NCI-H2171 treated with DMSO at 0.1 percent for 48 hours (cell line): ENCODE results near the gene TMEM52.
A peak's percentile ranks its signal among the peaks of the same experiment; 100 is the strongest.
"Not testable (repeated sequence)": the region's sequence is repeated elsewhere in the genome, so short reads cannot be mapped to it uniquely, and the experiment has no call there.

Experiments
- DNase-seq: peaks from one replicate; lab custom pipeline; 2025; lab: John Stamatoyannopoulos, UW

TMEM52 gene

DNA sequence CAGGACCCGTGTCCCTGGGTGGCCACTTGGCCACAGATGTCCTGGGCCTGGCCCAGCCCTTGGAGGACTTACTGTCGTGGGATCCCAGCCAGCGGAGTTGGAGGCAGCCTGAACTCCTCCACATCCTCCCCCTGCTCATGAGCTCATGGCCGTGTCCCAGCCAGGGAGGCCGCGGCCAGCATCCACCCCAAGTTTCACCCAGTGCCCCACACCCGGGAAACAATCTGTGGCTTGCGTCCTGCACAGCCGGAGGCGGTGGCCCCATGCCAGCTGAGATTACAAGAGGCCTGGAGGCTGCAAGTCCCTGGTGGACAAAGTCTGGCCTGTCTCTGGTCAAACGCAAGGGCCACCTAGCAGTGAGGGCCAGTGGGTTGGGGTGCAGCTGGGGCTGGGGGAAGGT is 27.5 kb upstream of the TMEM52 start:
- DNase-seq: no peak

DNA sequence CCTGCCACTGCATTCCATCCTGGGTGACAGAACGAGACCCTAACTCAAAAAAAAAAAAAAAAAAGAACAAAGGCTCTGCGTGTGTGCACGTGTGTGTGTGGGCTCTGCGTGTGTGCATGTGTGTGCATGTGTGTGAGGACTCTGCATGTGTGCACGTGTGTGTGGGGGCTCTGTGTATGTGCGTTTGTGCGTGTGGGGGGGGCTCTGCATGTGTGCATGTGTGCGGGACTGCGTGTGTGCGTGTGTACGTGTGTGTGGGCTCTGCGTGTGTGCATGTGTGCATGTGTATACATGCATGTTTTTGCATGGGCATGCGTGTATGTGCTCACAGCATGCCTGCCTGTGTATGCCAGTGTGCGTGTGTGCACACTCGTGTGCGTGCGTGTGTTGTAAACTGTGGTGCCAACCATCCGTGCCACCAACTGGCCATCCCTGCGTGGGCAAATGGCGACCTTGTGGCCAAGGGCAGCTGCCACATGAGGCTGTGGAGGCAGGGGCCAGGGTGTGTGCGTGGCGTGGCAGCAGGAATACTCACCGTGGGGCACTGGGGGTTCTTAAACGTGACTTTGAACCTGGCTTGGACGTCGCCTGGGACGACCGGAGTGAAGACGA is 26.8 kb upstream of the TMEM52 start:
- DNase-seq: no peak

DNA sequence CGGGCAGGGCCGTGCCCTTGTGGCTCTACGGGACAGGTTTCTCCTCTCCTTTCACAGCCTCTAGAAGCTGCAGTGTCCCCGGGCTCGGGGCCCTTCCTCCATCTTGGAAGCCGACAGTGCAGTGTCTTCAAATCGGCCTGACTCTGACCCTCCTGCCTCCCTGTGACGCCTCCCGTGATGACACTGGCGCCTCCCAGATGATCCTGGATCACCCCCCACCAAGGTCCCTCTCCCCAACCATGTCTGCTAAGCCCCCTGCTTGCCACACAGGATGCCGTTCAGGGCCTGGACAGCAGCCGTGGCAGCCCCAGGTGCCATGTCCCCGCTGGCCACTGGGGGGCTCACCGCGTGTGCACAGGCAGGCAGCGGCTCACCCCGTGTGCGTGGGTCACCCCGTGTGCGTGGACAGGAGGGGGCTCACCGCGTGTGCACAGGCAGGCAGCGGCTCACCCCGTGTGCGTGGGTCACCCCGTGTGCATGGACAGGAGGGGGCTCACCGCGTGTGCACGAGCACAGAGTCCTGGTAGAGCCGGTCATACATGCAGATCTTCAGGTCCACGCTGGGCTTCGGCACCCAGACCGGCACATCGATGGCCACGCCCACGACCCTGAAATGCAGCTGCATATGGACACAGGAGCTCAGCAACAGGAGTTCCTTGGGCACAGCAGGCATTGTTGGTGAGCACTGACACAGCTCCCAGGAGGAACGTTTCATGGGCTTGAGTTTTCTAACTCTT is 24.9 kb upstream of the TMEM52 start:
- peak; percentile 30 for DNase-seq

DNA sequence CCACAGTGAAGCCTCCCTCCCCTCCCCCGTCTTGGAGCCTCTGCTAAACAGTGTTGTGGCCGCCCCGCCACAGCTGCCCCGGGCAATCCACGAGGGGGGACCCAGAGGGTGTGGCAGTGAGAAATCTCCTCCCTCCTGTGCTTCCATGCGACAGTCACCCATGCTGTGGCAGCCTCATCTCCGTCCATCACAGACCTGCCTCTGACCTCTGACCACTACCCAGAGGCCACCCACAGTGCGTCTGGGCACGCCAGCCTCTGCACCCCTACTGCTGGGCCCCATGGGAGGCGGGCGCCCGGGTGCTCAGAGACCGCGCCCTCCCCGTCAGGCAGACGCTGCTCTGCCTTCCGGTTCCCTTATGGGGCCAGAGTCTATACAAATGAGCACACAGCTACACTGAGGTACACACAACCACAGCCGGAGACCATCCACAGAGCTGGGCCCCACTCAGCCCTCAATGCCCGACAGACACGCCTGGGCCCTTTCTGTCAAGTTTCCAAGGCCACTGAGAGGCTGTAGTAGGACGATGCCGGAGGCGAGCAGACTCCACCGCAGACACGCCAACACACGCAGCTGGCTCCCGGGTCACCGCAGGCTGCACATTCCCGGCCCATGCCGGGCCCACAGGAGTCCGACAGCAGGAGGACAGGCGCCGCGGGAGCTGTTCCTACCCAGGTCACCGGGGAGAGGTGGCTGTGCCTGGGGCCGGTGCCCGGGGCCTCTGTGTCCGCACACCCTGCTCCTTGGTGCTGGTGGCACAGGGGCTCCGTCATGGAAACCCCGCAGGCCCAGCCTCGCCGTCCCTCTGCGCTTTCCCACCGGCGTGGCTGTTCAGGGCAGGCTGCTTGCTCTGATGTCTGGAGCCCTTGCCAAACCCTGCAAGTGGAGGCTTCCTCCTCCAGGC is 23.9 kb upstream of the TMEM52 start:
- no peak for DNase-seq

DNA sequence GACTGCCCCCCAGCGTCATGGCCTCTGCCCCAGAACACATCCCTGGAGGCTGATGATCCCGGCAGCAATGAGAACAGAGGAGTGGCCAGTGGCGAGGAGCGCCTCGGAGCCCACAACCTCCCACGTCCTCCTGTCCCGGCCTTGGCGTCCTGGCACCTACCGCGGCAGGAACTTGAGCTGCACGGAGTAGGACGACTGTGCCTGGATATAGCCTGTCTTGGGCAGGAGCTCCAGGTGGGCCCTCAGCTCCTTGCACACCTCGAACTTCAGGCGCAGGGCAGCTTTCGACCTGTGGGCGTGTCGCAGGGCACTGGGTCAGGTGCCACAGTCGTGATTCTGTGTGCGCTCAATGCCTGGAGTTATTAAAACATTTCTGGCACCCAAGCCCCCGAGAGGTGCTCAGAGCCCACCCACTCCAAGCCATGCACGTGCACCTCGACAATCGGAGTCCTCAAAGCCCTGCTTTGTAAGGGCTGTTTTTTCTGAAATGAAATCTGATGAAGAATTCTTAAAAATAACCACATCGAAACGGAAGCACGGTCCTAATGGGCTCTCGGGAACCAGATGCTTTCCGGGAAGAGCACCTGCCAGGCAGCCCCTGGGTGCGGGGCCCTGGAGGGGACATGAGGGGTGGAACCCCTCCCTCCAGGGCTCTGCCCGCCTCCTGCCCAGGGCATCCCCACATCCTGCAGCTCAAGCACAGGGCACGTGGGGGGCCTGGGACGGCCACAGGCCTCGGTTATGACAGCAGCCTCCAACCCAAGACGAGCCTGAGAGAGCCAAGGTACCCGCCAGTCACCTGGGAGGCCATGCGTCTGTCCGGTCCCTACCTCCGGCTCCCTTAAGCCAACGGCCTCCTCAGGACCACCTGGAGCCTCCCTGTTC is 23.0 kb upstream of the TMEM52 start:
- DNase-seq: no peak

DNA sequence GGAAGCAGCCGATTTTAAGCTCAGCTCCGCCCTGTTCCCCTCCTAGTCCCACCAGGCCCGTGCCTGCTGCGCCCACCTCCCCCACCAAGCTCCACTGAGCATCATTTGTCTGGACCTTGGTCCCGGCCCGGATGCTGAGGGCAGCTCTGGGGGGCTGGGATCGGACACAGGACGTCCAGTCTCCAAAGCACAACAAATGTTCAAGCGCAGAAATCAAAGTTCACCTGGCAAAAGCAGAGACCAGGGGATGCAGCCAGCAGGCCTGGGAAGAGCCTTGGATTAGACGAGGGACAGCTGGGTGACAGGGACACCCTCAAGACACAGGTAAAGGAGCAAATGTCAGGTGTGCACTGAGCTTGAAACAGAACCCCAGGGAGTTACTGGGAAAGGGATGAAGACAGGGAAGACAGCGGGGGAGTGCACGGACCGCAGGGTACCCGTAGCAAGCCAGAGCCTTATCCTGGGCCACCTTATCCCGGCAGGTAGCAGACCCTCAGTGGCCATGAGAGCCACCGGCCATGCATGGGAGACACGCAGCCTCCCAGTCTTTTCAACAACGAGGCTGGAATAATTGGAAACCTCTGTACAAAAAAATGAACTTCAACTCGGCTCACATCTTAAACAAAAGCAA is 22.2 kb upstream of the TMEM52 start:
- no peak for DNase-seq

DNA sequence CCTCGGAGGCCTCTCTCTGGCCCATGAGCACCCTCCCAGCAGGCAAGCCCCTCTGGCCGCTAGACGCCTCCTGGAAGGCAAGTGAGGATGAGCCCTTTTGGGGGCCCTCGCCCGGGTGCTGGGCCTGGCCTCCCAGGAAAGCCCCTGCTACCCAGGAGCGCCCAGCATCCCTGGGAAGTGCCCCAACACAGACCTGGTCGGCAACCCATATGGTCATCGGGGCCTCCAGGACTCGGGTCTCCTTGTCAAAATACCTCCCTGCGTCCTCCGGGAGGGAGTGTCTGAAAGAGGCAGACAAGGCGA is 21.0 kb upstream of the TMEM52 start:
- no peak for DNase-seq

DNA sequence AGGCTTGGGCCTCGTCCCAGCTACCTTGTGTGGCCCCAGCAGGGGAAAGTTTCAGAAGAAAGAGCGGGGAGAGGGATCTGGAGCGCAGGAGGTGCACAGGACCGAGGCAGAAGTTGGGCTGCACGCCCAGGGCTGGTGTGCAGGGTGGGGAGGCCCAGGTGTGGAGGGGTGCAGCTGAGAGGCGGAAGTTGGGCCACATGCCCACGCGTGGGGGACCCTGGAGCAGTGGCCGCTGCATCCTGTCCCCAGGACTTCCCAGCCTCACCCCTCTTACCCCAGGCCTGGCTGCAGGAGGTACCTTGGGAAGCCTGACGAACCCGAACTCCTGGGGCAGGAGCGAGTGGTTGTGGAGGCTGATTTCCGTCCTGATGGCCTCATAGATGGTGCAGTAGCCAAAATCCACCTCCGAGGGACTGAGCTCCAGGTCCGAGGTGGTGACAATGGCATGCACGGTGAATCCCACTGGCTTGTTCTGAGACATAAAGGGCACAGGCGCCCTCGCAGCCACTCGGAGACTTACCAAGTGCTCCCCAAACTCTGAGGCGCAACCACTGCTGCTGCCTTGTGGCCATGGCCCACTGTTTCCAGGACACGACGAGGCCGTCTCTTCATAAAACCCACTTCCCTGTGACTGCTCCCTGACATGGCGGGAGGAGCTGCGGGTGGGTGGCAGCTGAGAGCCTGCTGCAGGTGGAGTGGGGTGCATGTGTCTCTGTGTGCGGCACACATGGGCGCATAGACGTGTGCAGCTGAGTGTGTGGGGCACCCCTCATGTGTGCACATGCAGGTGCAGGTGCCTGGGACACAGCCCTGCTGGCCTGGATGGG is 20.4 kb upstream of the TMEM52 start:
- DNase-seq: no peak

DNA sequence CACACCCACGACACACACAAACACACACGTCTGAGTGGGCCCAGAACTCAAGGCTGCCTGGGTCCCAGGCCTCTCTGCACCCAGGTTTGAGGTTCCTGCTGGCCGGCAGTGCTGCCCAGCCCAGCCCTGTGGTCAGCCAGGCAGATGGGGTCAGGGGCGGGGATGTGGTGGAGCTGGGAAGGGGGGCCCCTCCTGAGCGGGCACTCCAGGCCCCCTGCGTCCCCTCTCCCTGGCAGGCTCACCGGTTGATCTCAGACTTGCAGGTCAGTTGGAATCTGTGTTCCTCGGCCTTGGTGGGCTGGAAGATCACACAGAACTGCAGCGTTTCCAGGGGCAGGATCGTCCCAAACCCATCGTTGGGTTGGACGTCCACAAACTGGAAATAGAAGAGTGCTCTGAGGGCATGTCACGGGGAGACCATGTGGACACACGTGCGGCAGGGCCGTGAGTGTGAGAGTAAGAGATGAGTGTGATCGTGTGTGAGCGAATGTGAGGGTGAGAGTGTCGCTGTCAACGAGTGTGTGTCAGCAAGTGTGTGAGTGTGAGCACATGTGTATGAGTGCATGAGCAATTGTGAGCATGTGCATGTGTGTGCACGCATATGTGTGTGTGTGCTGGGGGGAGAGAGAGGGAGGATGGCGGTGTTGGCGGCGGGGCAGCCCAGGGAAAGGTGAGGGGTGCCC is 19.7 kb upstream of the TMEM52 start:
- no peak for DNase-seq

DNA sequence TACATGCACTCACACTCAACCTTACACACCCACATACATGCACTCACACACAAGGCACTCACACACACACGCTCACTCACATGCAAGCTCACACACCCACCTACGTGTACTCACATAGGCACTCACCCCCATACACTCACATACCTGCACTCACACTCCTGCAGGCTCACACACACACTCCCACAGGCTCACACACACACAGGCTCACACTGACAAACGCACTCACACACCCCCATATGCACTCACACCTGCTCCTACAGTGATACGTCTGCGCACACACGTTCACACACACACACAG is 19.1 kb upstream of the TMEM52 start:
- DNase-seq: no peak

DNA sequence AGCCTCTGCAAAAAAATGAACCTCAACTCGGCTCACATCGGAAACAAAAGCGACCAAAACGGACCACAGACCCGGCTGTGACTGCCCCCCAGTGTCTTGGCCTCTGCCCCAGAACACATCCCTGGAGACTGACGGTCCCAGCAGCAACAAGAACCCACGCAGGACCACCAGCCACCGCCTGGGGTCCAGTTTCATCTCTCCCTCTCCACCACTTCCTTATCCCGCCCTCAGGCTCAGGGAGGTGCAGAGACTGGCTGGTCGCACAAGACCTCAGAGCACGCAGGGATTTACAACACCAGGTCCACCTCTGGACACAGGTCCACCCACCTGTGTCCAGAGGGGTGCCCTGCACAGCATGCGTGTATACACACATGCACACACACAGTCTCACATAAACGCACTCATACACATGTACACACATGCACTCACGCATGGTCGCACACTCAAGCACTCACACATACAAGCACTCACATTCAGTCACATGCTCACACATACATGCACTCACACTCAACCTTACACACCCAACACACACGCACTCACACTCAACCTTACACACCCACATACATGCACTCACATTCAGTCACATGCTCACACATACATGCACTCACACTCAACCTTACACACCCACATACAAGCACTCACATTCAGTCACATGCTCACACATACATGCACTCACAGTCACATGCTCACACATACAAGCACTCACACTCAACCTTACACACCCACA is 18.6 kb upstream of the TMEM52 start:
- no peak for DNase-seq

DNA sequence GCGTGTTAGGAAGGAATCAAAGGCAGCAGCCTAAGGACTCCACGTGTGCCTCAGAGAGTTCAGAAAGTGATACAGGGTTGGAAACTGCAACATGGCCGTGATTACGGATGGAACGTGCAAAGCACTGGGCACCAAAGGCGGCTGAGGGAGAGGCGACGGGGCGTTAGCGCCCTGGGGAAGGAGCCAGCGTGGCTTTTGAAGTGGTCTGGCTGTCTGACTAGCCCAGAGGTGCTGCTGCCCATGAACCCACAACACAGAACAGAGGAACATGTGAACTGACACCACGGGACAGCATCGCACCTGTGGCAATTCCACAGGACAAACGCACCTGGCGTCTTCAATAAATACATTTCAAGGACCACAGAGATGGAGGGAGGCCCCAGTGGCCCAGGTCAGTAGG is 18.0 kb upstream of the TMEM52 start:
- no peak for DNase-seq

DNA sequence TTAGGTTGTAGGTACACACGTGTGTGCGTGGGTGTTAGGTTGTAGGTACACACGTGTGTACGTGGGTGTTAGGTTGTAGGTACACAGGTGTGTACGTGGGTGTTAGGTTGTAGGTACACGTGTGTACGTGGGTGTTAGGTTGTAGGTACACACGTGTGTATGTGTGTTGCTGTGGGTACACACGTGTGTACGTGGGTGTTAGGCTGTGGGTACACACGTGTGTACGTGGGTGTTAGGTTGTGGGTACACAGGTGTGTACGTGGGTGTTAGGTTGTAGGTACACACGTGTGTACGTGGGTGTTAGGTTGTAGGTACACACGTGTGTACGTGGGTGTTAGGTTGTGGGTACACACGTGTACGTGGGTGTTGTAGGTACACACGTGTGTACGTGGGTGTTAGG is 15.8 kb upstream of the TMEM52 start:
- not testable (repeated sequence) for DNase-seq

DNA sequence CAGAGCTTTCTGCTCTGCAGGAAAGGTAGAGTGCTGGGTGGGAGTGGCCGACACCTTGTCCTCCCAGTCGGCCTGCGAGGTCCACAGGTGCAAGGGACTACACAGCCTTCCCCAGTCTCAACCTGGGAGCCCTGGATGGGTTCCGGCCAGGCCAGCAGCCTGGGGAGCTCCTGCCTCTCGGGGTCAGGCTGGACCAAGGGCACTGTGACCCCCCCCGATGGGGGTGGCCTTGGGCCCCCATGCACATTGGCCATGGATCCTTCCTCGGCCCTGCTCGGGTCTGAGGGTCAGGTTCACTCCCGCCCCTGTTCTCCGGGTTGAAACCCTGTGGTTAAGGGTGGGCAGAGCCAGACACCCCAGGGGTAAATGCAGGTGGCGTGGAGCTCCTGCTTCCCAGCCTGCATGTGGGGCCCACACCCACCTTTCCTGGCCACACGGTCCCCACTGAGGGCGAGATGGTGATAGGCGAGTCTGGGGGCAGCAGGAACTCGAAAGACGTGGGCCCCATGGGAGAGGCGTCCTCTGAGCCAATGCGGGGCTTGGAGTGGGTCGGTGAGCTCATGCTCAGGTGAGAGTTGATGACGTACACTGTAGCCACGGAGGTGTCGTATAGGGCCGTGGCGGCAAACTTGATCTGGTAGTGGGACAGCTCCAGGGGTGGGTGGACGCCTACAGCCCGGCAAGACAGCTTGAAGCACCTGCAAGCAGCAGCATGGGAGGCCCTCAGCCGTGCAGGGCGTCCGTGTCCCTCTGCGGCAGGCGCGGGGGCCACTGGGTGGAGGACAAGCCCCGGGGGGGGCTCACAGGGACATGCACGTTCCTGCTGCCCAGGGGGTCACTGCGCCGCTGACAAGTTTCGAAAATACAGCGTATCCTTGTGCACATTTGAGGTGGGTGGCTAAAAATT is 10.8 kb upstream of the TMEM52 start:
- DNase-seq: no peak

DNA sequence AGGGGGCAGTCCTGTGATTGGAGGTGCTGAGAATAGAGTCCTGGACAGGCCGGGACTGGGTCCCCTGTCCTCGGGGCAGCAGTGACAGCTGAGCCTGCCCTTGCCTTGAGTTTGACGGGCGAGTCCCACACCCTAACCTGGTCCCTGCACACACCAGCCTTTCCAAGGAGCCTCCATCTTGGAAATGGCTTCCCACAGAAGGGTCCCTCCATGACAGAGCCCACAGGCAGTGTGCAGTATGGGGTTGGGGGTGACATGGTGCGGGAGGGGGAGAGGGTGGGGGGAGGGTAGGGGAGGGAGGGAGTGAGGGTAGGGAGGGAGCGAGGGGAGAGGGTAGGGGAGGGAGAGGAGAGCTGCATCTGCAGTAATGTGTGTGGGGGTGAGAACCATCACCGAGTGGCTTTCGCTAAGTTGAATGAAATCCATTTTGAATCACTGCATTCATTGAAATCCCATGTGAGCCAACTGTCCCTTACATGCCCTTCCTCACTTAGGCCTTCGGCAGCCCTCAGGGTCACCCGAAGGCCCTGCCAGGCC is 10.1 kb upstream of the TMEM52 start:
- DNase-seq: no peak

DNA sequence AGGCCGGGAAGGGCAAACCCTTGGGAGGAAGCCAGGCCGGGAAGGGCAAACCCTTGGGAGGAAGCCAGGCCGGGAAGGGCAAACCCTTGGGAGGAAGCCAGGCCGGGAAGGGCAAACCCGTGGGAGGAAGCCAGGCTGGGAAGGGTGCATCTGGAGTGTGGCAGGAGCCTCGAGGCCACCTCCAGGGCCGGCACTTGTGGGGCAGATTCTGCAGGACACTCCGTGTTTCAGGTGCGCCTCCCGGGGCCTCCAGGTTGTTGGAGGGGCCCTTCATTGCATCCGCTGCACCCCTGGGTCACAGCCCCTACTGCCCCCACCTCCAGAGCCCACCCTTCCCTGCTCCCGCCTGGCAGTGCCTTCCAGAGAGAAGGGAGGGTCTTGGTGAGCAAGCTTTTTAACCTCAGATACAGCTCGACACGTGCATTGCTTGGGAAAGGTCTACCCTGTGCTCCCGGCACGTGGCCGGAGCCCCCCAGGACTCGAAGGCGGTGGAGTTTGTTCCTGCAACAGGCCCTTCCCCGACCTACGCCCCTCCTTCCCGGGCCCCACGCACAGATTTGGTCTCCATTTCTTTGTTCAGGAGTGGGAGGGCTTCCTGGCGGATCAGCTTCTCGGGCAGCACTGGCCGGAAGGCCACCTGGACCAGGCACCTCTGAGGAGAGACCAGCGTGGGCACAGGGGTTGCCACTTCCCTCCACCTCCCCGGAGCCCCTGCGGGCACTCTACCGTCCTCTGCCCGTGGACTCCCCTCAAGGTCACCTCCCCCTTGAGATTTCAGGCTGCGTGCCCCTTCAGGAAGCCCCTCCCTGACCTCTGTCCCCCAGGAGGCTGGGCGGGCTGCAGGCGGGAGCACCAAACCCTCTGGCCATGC is 9.4 kb upstream of the TMEM52 start:
- no peak for DNase-seq

DNA sequence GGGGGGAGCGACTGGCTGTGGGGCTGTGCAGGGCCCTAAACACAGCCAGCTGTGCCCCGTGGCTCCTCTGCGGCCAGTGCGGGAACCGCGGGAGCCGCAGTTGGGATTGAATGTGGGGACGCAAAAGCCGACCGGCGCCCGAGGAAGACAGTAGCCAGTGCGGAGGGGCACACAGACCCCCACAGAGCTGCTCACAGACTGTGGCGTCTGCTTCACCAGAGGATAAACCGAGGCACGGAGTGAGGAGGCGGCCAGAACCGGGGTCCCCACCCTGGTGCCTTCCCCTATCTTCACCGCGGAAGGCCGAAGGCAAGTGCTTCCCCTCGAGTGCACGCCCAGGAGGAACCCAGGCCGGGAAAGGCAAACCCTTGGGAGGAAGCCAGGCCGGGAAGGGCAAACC is 8.7 kb upstream of the TMEM52 start:
- no peak for DNase-seq
